Ovary (tissue), 9 donors: ENCODE measurements around the gene NCOA1. TPM values are rescaled to one million over a fixed set of nuclear protein-coding genes. Genes with fewer than 3 reads are reported as not detected.
"Not testable (repeated sequence)": the region's sequence is repeated elsewhere in the genome, so short reads cannot be mapped to it uniquely, and the experiment has no call there.

Source experiments
- DNase-seq, 5 donors: peaks; one replicate each; pipeline ENCODE4 v3.0.0-alpha.2; 2019 to 2020
- H3K27ac ChIP-seq, 2 donors: fragments of 200-600 bp; one replicate each; pipeline versions ENCODE4 v1.5.1 to v1.8.0; 2019 to 2022
- H3K27me3 ChIP-seq: fragments of 200-600 bp; one replicate; pipeline ENCODE4 v1.8.0; 2022
- H3K36me3 ChIP-seq: fragments of 200-600 bp; sonication (generic); one replicate; pipeline ENCODE4 v1.5.1; 2019
- H3K4me1 ChIP-seq: one replicate; pipeline ENCODE4 v1.8.1; 2013; ENCODE audit warnings: mild to moderate bottlenecking, moderate library complexity; ENCODE audit not compliant: insufficient read depth
- H3K4me3 ChIP-seq: fragments of 200-600 bp; sonication (generic); one replicate; pipeline ENCODE4 v1.5.1; 2017
- H3K9me3 ChIP-seq, 2 donors: fragments of 200-600 bp in 1 of 2; sonication (generic) in 1 of 2; one replicate each; pipeline versions ENCODE4 v1.5.1 to v1.8.1; 2013 to 2019; ENCODE audit warnings: mild to moderate bottlenecking in 1 of 2, moderate library complexity in 1 of 2
- CTCF ChIP-seq, 3 donors: fragments of 450-650 bp in 2 of 3; fragments of 200-600 bp in 1 of 3; IDR thresholded peaks; one replicate each; pipeline versions ENCODE4 v1.5.1 to v1.8.0; 2016 to 2022; ENCODE audit warnings: antibody characterized with exemption in 3 of 3, mild to moderate bottlenecking in 1 of 3
- EP300 ChIP-seq: sonication (generic); formaldehyde crosslinking; IDR thresholded peaks from one replicate; pipeline ENCODE4 v1.6.1; 2017; ENCODE audit warnings: antibody characterized with exemption
- POLR2A ChIP-seq: fragments of 450-650 bp; IDR thresholded peaks from one replicate; pipeline ENCODE4 v1.6.1; 2017; ENCODE audit warnings: antibody characterized with exemption, mild to moderate bottlenecking, moderate library complexity
- WGBS, 3 donors: extraction: QIAGEN DNeasy Blood & Tissue Kit in 1 of 3; methylation state at CpG; one replicate each; pipeline versions ENCODE4 v1.1.5 to v1.1.7; 2013 to 2017; 5-methylcytosine and 5-hydroxymethylcytosine counted together
- intact Hi-C, 4 donors: fragments of 100-400 bp; cut with DNase I; formaldehyde crosslinking; loops; one replicate each; pipeline versions ENCODE4 v1.11.0 to v1.15.1; 2022 to 2023
- polyA plus RNA-seq, 2 donors: library from polyadenylated mRNA; stranded (reverse); fragments of 200-250 nt in 1 of 2; fragments of 350-450 nt in 1 of 2; fragmentation: Illumina TruSeq in 1 of 2; extraction: RNeasy Lipid Tissue Mini Kit (QIAGEN cat#74804) in 1 of 2; gene quantifications; one replicate each; pipeline ENCODE4 v1.2.3, GENCODE V29; 2013 to 2014
- total RNA-seq, 7 donors: library from RNA; depleted of rRNA in 2 of 7; stranded (reverse); fragments of >200 nt in 2 of 7; fragmentation: NEBNext Ultra II Directional in 3 of 7; extraction: Animal tissue kit (Norgen Biotek cat#: 25700) in 3 of 7; gene quantifications; one replicate each; pipeline versions ENCODE4 v1.1.0 to v1.2.4, GENCODE V29; 2016 to 2023
- donor health status: DM: no; HTN: no; CAD: no; lungs with moderate emphysema.
- donor health status: DM: no; HTN: no; CAD: no.
- donor health status: Bipolar disorder and iron deficiency.
- donor health status: DM: yes; HTN: yes; CAD: no.
- donor health status: DM: no; HTN: no; CAD: no.
- donor health status: DM: yes; HTN: yes; CAD: no.

NCOA1 gene
- total and polyA plus RNA-seq, 9 donors, result 20.2 to 69.0 (median 57.3) TPM

- intact Hi-C loops, result no loop called here
- Histone ChIP-seq H3K27me3 (no peaks in the 10 kb centered on the region), H3K4me3 (no peak overlapping the region), H3K27ac (no peak overlapping the region), H3K9me3 (no peaks in the 10 kb centered on the region), H3K36me3 (no peaks in the 10 kb centered on the region), H3K4me1 (peaks cover 2% of the 10 kb centered on the region)
- TF ChIP-seq CTCF (IDR thresholded peaks at IDR 0.05) (no peak), POLR2A (no peak), EP300 (no peak)
- WGBS, 3 donors, result 24 to 38% (median 24%) methylated on average over 2 of the region's 2 CpGs
- no peak for DNase-seq
These were observed 86.4 kb downstream of the NCOA1 start for GRCh38 chr2:24577481-24577880.

- Histone ChIP-seq H3K4me1 (peaks cover 2% of the 10 kb centered on the region), H3K36me3 (no peaks in the 10 kb centered on the region), H3K27ac (no peak overlapping the region), H3K9me3 (no peaks in the 10 kb centered on the region), H3K4me3 (no peak overlapping the region), H3K27me3 (no peaks in the 10 kb centered on the region)
- intact Hi-C loops, result no loop called here
- WGBS, 3 donors, result 93 to 95% (median 94%) methylated on average over 4 of the region's 4 CpGs
- DNase-seq, result no peak
- TF ChIP-seq EP300, result no peak
- no peak for TF ChIP-seq CTCF (IDR thresholded peaks at IDR 0.05)
- TF ChIP-seq POLR2A, result no peak
These were observed 88.2 kb downstream of the NCOA1 start for GRCh38 chr2:24579053-24579803.

GRCh38 chr2:24580561-24580960 is 89.5 kb downstream of the NCOA1 start:
- Histone ChIP-seq H3K9me3 (no peaks in the 10 kb centered on the region), H3K27me3 (no peaks in the 10 kb centered on the region), H3K36me3 (no peaks in the 10 kb centered on the region), H3K27ac (no peak overlapping the region), H3K4me3 (no peak overlapping the region), H3K4me1 (peaks cover 2% of the 10 kb centered on the region)
- intact Hi-C loops, result no loop called here
- no peak for DNase-seq
- TF ChIP-seq CTCF (IDR thresholded peaks at IDR 0.05) (no peak), POLR2A (no peak), EP300 (no peak)
- 92 to 100% (median 93%) methylated on average over 1 of the region's 1 CpG for WGBS, 3 donors

DNA sequence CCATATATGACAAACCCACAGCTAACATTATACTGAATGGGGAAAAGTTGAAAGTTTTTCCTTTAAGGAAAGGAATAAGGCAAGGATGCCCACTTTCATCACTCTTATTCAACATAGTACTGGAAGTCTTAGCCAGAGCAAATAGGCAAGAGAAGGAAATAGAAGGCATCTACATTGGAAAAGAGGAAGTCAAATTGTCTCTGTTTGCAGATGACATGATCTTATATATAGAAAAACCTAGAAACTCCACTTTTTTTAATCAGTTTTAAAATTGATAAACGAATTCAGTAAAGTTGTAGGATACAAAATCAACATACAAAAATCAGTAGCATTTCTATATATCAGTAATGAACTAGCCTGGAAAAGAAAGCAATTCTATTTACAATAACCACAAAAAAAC is 90.9 kb downstream of the NCOA1 start:
- H3K36me3 ChIP-seq, DNase-seq, H3K27ac ChIP-seq, intact Hi-C loops, H3K9me3 ChIP-seq, H3K4me1 ChIP-seq, H3K4me3 ChIP-seq, H3K27me3 ChIP-seq: not testable (repeated sequence)
- WGBS, 3 donors, result 92 to 96% (median 96%) methylated on average over 1 of the region's 1 CpG

DNA sequence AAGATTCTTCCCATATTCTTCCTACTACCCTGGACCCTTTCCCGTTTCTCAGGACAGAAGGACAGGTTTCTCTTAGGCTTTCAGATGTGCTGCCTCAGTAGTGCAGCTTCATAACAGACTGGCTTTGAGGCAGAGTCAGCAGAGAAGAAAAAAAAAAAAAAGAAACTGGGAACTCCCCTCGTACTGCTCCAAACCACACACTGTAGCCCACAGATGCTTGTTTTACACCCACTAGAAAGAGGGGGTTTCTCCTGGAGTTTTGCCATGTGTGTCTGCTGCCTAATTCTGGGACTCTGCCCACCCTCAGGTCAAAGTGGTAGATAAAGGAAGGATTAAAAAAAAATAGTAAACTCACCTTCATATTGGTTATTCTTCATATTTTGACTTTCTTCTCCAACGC is 95.9 kb downstream of the NCOA1 start:
- H3K4me1 ChIP-seq, result no peaks in the 10 kb centered on the region
- H3K4me3 ChIP-seq, result no peak overlapping the region
- no peaks in the 10 kb centered on the region for H3K9me3 ChIP-seq
- 69 to 74% (median 73%) methylated on average over 3 of the region's 3 CpGs for WGBS, 3 donors
- no peaks in the 10 kb centered on the region for H3K36me3 ChIP-seq
- H3K27me3 ChIP-seq, result no peaks in the 10 kb centered on the region
- no peak for TF ChIP-seq POLR2A
- no peak for TF ChIP-seq CTCF (IDR thresholded peaks at IDR 0.05)
- no peak for TF ChIP-seq EP300
- H3K27ac ChIP-seq, result no peak overlapping the region
- intact Hi-C loops, result no loop called here
- no peak for DNase-seq
